SHP77 (cell line): Measurements from ENCODE around the gene FAM174C.

Experiments used
- DNase-seq, 2 experiments: peaks; one replicate each; lab custom pipeline; 2025; lab: John Stamatoyannopoulos, UW

Gene FAM174C

DNA sequence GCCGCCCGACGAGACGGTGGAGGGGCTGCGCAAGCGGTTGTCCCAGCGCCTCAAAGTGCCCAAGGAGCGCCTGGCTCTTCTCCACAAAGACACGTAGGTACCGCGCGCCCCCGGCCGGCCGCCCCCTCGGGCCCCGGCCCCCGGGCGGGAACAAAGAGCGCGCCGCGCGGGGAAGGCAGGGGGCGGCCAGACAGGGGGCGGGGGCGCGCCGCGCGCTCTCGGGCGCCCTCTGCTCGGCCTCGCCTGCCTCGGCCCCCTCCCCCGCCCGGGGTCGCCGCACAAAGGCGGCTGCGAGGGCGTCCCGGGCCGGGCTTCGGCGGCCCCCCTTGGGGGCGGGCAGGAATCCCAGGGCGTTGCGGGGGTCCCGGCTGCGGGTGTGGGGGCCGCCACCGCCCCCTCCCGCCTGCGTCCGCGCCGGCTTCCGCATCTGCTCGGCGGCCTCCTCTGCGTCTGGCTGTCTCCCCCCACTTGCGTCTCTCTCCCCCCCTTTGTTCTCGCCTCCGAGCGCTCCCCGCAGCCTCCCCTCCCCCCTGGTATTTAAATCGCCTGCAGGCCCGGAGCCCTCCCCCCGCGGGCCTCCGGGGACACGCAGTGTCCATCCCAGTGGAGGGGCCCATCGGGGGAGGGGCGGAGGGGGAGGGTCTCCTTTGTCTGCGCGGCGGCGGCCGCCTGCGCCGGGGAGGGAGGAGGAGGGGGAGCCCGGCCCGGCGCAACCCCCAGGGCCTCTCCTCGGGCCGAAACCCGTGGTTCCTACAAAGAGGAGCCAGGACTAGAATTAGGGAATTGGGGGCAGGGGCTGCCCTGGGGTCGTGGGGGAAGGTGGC, 24.7 kb upstream of the FAM174C start:
- DNase-seq, result peak; percentile 39 to 76

DNA sequence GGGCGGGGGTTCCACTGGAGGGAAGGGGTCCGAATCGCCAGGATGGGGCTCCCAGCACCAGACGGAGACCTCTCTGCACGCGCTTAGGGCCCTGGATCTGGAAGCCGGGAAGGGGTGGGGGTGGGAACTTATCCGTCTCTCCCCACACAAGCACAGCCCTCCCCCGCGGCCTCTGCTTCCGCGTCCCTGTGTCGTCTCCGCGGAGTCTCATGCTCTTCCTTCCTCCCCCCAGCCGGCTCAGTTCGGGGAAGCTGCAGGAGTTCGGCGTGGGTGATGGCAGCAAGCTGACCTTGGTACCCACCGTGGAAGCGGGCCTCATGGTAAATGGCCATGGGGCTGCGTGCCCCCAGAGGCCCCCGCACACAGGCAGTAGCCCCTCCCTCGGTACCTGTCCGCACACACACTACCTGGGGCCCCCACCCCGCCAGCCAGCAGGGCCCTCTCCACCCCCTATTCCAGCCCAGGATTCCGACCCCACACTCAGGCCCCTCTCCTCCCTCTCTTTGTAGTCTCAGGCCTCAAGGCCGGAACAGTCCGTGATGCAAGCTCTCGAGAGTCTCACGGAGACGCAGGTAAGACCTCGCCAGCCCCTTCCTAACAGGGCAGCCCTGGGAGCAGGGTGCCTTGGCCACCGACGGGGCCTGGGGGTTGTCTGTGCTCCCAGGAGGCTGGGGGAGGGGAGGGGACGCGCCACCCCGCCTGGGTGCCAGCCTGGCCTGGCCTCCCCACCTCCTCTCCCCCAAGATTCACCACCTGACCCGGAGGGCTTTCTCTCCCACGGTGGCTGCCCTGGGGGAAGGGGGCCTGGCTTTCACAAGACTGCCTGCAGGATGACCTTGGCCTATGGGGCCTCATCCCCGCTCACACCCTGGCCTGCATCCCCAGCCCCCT, 23.8 kb upstream of the FAM174C start:
- peak in 1 of 2 experiments; percentile 52 for DNase-seq

DNA sequence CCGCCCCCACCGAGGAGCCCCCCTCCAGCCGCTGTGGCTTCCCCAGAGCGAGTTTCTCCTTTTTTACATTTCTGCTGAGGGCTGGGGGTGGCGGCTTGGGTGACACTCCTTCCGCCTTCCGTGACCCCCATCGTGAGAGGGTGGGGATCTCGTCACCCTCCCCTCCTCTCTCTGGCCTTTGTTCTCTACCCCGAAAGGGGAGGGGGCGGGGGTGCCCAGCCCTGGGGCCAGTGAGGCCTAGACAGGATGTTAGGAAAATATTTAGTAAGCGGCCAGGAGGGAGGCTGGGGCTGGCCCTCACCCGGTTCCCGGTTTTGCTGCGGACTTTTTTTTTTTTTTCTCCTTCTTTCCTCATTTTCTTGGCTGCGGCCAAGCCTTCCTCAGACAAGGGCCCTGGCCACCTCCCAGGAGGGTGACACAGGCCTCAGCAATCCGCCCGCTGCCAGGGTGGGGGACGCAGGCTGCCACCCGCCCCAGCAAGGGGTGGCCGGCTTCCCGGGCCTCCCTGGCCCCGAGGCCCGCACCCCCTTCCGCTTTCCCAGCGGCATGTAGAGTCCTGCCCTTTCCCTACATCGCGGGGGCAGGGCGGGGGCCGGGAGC, 23.0 kb upstream of the FAM174C start:
- DNase-seq, result no peak

DNA sequence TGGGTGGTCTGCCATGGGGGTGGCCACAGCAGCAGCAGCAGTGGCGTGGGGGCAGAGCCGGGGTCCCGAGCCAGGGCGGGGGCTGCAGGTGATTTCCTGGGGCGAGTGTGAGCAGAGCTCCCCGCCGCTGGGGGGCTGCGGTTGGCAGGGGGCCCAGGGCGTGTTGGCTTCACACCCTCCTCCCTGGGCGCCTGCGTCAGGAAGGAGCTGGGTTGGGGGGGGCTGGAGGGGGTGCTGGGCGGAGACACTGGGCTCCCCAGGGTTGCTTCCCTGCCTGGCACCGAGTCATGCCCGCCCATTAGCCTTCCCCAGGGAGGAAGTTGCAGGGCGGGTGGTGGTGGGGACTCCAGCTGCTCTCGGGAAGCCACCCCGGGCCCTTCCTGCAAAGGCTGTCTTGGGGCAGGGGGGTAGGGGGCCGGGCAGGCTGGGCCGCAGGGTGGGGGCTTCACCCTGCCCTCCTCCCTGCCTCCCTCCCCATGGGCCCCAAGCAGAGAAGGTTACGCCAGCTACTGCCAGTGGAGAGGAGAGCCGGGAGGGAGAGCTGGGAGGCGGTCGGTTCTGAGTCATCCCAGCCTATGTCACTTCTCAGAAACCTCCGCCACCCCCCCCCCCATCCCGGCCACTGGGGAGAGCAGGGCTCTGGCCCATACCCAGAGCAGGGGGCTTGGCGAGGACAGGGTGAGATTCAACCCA, 22.4 kb upstream of the FAM174C start:
- no peak for DNase-seq

DNA sequence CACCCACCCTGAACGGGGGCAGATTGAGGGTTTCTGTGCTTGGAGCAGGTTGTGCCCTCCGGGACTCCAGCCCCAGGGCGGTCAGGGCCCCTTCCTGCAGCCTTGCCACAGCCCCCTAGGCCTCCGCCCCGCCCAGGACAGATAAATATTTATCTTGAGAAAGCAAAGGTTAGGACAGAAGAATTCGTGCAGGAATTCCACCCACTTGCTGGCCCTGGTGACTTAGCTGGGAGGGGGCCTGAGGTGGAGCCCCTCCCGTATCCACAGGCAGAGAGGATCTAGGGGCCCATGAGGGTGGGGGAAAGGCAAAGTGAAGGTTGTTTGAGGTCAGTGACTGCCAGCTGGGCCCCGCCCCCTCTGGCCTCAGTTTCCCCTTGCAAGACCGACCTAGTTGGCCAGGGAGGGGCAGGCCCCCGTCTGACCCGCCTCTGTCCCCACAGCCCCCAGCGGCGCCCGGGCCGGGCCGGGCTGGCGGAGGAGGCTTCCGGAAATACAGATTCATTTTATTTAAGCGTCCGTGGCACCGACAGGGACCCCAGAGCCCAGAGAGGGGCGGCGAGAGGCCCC, 21.7 kb upstream of the FAM174C start:
- DNase-seq, result no peak

DNA sequence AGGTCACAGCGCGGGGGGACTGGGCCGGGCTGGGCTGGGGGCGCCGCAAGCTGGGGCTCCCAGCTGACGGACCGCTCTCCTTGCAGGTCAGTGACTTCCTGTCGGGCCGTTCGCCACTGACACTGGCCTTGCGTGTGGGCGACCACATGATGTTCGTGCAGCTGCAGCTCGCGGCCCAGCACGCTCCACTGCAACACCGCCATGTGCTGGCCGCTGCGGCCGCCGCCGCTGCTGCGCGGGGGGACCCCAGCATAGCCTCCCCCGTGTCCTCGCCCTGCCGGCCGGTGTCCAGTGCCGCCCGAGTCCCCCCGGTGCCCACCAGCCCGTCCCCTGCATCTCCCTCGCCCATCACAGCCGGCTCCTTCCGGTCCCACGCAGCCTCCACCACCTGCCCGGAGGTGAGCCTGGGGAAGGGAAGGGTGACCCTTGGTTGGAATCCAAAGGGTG, 21.2 kb upstream of the FAM174C start:
- no peak for DNase-seq

DNA sequence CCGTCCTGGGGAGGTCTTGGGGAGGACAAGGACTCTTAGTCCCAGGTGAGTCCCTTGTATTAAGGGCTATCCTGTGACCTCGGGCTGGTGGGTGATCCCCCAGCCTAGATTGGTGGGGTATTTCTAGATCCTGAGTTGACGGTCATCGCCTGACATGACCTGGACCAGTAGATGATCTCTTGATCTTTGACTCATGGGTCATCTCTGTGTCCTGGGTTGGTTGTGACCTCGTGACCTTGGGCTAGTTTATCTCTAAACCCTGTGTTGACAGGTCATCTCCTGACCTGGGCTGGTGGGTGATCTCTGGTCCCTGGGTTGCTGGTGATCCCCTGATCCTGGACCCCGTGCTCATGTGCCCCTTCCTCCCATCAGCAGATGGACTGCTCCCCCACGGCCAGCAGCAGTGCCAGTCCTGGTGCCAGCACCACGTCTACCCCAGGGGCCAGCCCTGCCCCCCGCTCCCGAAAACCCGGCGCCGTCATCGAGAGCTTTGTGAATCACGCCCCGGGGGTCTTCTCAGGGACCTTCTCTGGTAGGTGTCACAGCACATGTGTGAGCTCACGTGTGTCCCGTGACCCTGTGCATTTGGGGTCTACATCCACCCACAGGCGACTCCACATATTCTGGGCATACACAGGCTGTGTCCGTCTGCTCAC, 20.7 kb upstream of the FAM174C start:
- DNase-seq, result no peak

DNA sequence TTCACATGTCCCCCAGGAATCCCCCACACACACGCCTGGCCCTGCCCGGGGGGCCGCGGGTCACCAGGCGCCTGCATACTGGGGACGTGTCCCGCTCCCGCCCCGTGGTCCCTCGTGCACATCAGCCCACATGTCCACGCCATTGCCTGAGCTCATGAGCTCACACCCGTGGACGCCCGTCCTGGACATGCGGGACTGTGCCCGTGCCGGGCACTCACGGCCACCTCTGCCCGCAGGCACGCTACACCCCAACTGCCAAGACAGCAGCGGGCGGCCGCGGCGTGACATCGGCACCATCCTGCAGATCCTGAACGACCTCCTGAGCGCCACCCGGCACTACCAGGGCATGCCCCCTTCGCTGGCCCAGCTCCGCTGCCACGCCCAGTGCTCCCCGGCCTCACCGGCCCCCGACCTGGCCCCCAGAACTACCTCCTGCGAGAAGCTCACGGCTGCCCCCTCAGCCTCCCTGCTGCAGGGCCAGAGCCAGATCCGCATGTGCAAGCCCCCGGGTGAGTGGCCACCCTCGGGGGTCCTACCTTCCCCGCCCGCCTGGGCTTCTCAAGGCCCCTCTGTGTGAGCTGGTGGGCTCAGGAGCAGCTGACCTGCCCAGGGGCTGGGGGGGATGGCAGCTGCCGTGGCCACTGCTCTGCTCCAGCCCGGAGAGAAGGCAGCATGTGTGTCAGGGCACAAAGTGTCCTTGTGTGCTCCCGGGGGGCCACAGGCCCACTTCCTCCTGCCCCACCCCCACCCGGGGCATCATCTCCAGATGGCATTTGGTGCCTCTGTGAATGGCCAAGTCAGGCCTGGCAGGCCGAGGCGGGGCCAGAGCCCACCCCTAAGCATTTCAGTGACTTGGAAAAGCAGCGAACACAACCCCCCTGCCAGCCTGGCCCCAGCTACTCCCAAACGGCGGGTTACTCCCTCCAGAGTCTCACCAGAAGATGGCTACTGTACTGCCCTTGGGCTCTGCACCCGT, 19.9 kb upstream of the FAM174C start:
- DNase-seq, result no peak

DNA sequence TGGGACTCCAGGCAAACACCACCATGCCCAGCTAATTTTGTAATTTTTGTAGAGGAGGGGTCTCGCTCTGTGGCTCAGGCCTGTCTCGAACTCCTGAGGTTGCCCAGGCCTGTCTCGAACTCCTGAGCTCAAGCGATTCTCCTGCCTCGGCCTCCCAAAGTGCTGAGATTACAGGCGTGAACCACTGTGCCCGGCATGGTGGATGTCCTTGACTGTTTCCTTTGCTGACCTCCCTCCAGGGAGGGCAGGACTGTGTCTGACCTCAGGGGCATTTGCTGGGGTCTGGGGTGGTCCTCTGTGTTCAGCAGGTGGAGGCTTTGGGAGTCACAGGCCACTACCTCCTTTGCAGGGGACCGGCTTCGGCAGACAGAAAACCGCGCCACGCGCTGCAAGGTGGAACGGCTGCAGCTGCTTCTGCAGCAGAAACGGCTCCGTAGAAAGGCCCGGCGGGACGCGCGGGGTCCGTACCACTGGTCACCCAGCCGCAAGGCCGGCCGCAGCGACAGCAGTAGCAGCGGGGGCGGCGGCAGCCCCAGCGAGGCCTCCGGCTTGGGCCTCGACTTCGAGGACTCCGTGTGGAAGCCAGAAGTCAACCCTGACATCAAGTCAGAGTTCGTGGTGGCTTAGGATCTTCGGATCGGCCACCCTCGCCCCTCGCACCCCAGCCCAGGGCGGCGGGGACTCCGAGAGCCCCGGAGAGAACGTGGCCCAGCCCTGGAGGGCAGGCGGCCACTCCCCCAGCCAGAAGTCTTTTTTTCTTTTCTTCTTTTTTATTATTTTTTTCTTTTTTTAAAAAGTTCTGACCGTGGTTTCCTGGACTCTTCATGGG, 18.5 kb upstream of the FAM174C start:
- no peak for DNase-seq

DNA sequence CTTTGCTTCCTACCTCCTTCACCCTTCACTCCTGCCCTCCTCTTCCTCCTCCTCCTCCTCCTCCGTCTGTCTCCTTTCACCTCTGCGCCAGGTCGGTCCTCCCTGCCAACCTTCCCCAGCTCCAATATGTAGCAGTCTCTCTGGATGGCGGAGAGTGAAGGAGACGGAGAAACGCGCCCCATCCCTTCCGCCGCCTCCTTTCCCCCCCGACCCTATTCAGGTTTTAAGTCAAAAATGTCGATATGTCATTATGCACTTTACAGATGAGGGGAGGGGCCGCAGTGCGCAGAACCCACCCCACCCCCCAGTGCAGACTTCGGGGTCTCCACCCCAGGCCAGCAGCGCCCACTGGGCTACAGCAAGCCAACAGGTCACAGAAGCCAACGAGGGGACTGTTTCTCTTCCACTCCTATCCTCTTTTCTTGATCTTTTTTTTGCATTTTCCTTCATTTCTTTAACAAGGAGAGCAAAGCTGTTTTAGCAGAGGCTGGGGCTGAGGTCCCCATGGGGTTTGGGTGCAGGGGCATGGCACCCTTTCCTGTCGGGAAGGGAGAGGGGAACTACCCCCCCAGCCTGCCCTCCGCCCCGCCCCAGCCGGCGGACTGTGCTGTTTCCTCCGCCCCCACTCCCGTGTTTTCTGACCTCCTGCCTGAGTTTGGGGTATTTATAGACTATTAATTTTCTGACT, 17.7 kb upstream of the FAM174C start:
- no peak for DNase-seq

DNA sequence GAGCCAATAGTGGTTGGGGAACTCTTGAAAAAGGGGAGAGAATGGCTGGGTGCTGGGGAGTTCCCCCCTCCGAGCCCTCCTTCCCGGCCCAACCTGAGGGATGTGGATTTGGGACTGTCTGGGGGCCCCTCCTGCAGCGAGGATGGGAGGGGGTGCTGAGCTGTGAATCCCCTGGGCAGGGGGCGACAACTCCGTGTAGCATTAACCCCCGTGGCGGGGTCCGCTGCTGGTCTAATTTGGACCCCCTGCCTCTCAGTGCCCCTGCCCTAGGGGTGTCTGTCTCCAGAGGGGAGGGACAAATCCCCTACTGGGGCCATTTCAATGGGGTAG, 17.2 kb upstream of the FAM174C start:
- no peak for DNase-seq

DNA sequence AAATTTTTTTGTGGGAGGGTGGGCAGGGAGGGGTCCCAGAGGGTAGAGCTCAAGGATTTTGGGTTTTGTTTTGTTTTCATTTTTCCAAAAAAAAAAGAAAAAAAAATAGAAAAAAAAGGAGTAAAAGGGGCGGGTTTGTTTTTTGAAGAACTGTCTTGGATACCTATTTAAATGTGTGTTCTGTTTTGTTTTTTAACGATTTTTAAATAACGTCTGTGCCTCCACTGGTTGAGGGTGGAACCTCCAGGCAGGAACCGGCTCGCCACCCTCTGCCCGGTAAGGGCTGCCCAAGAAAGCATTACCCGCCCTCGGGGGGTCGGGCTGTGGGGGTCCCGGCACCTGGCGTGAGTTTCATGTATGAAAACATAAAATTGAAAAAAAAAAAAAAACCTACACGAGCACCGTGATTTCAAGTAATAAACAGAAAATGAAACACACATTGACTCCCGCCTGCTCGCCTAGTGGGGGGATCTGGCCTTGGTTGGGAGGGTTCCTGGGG, 16.6 kb upstream of the FAM174C start:
- DNase-seq, result no peak

DNA sequence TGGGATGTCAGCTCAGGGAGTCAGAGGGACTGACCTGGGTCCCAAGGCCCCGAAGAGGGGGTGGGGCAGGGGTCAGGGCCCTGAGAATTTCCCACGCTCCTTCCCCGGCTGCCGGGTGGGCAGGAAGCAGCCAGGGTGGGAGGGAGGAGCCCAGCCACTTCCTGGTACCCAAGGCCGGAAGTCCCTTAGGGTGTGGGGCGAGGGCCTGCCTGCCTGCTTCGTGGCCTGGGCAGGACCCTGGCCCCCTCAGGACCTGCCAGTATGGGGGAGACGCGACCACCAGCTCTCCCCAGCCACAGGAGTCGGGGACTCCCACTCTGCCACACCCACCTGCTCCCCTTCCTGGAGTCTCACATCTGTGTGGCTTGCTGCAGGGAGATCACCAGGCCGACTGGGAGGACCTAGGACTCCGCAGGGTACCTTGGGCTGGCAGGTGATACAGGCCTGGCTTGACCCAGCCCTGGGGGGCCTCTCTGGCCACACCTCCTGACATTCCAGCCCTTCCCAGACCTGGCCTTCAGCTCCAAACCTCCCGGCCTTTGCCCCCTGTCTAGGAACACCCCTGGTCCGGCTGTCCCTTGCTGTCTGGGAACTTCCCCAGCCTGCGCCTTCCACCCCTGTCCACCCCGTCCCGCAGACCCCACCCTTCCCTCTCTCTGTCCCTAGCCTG, 16.0 kb upstream of the FAM174C start:
- peak; percentile 40 to 65 for DNase-seq

DNA sequence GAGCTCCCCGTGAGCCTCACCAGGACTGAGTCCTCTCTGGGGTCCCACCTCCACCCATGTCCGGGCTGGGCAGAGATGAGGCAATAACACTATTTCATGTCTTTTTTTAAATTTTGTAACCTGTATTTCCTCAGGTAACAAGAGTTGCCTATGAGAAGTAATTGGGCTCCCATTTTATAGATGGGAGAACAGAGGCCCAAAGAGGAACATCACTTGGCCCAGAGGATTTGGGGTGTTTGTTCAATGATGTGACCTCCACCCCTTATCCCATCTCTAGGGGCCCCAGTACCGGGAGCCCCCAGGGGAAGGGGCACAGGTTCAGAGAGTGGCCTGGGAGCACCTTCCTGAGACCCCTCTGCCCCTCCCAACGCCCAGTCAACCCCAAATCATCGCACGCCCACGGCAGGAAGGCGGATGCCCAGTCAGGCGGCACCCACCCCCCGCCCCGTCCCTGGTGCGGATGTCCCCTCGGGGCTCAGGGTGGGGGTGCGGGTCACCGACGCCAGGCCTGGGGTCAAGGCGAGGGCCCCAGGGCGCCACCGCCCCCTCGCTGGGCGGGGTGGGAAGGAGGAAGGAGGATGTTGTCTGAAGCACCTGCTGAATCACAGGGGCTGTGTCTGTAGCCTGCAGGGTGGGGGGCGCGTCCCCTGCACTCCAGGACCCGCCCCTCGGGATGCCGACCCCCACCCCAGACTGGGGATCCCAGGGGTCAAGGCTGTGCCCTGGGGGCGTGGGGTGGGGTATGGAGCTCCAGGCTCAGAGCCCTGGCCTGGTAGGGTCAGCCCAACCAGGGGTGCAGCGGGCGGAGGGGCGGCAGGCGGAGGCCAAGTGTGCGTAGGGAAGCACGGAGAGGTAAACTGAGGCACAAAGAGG, 15.2 kb upstream of the FAM174C start:
- no peak for DNase-seq

DNA sequence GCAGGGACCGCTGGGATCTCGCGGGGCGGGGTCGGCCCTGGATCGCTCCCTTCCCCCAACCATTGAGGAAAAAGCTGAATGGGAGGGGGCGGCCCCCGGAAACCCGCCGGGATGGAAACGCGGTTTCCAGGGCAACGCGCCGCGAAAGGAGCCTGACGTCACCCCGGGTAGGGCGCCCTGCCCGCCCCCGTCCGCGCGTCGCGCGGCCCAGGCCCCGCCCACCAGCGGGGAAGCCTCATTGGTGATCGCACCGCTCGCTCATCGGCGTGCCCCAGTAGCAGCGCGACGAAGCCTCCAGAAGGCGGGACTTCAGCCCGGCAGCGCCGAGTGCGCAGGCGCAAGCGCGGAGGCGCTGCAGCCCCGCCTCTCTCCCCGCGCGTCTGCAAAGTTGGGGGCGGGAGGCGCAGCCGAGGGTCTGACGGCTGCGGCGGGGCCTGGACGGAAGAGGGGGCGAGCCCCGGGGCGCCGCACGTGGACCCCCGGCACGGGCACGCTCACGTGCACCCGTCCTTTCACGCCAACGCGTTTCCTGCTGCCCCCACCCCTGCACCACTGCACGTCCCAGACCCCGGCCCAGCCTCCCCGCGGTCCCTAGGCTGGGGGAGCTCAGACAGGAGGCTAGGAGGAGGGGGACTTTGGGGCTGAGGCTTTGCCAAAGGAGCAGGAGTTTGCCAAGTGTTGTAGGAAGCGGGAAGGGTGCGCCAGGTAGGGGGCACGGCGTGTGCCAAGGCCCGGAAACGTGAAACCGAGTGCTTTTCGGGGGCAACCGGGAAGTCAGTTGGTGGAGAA, 14.4 kb upstream of the FAM174C start:
- DNase-seq, result peak; percentile 93 to 94

DNA sequence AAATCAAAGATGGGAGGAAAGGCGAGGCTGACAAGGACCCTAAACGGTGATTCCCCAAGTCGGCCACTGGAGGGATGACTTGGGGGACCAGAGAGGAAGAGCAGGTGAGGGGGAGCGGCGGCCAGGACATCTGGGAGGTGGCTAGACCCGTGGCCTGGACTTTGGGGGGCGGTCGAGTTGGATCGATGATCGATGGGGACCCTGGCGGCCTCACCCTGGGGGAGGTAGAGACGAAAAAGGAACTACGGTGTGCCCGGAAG, 13.9 kb upstream of the FAM174C start:
- no peak for DNase-seq
